H1 (cell line): ENCODE measurements around the gene SATB2. TPM values are rescaled to one million over a fixed set of nuclear protein-coding genes. Genes with fewer than 3 reads are reported as not detected.

Experiments used
- CTCF ChIA-PET: fragments of 300-600 bp; sonication (Branson Sonifier 250); formaldehyde crosslinking; loops from one replicate; lab custom pipeline; 2021; ENCODE audit not compliant: partially characterized antibody; lab: Charles Lee
- POLR2A ChIA-PET: fragments of 300-600 bp; sonication (Branson Sonifier 250); formaldehyde crosslinking; loops from one replicate; lab custom pipeline; 2021; ENCODE audit warnings: inconsistent platforms; ENCODE audit not compliant: partially characterized antibody; lab: Charles Lee
- DNase-seq, 2 experiments: peaks; one replicate each; pipeline versions ENCODE4 v3.0.0 to v3.0.0-alpha.2; 2010 to 2022; ENCODE audit warnings: low spot score in 2 of 2, low read depth in 1 of 2, mixed read lengths in 1 of 2
- FAIRE-seq: peaks from 2 replicates; lab custom pipeline; 2011; peaks lifted over from hg19 to GRCh38; lab: Jason Lieb, UNC
- H2AFZ ChIP-seq: 2 replicates; pipeline ENCODE4 v1.8.1; 2012; ENCODE audit warnings: low read length, inconsistent platforms
- H2AK5ac ChIP-seq: 2 replicates; pipeline ENCODE4 v1.6.1; 2013; ENCODE audit warnings: low read depth, low read length
- H2BK120ac ChIP-seq: replicated peaks from 2 replicates; pipeline ENCODE3; 2013; ENCODE audit warnings: low read depth, low read length, inconsistent platforms
- H2BK12ac ChIP-seq: 2 replicates; pipeline ENCODE4 v1.6.1; 2013; ENCODE audit warnings: low read depth, low read length
- H2BK15ac ChIP-seq: 2 replicates; pipeline ENCODE4 v1.6.1; 2013; ENCODE audit warnings: low read length
- H2BK20ac ChIP-seq: 2 replicates; pipeline ENCODE4 v1.6.1; 2013; ENCODE audit warnings: low read length
- H2BK5ac ChIP-seq: 2 replicates; pipeline ENCODE4 v1.6.1; 2013; ENCODE audit warnings: low read depth, low read length
- H3K14ac ChIP-seq: 2 replicates; pipeline ENCODE4 v1.6.1; 2013; ENCODE audit warnings: inconsistent platforms; ENCODE audit not compliant: insufficient read length
- H3K18ac ChIP-seq: 2 replicates; pipeline ENCODE4 v1.6.1; 2013; ENCODE audit warnings: low read length; ENCODE audit errors: extremely low read depth
- H3K23ac ChIP-seq: 2 replicates; pipeline ENCODE4 v1.6.1; 2013; ENCODE audit warnings: inconsistent platforms; ENCODE audit not compliant: insufficient read length
- H3K23me2 ChIP-seq: 2 replicates; pipeline ENCODE4 v1.6.1; 2013; ENCODE audit warnings: low read depth, low read length
- H3K27ac ChIP-seq: 2 replicates; pipeline ENCODE4 v1.6.1; 2011; ENCODE audit warnings: low read depth, low read length, inconsistent platforms
- H3K27me3 ChIP-seq, 4 experiments: replicated peaks in 1 of 4; 1 replicate in 1 of 4; 2 replicates in 3 of 4; pipeline versions ENCODE4 v1.6.1 to v1.8.1; 2011 to 2013; ENCODE audit warnings: low read length in 3 of 4, mild to moderate bottlenecking in 3 of 4, inconsistent platforms in 2 of 4, mixed read lengths in 2 of 4, moderate library complexity in 1 of 4; ENCODE audit not compliant: control insufficient read depth in 3 of 4, insufficient read depth in 3 of 4; ENCODE audit errors: extremely low read depth in 1 of 4
- H3K36me3 ChIP-seq, 4 experiments: 2 replicates each; pipeline versions ENCODE4 v1.6.1 to v1.8.1; 2011 to 2013; ENCODE audit warnings: mild to moderate bottlenecking in 4 of 4, low read length in 3 of 4, moderate library complexity in 2 of 4, control low read depth in 1 of 4, inconsistent platforms in 1 of 4; ENCODE audit not compliant: insufficient read depth in 4 of 4, control insufficient read depth in 2 of 4
- H3K4ac ChIP-seq: replicated peaks from 2 replicates; pipeline ENCODE3; 2013; ENCODE audit warnings: low read length, low read depth, mixed read lengths, inconsistent platforms; ENCODE audit not compliant: insufficient read length
- H3K4me1 ChIP-seq, 4 experiments: replicated peaks in 1 of 4; 1 replicate in 1 of 4; 2 replicates in 3 of 4; pipeline versions ENCODE4 v1.6.1 to v1.8.1; 2011 to 2013; ENCODE audit warnings: low read length in 3 of 4, inconsistent platforms in 2 of 4, mixed read lengths in 1 of 4; ENCODE audit not compliant: insufficient read depth in 4 of 4, control insufficient read depth in 3 of 4
- H3K4me2 ChIP-seq, 2 experiments: 2 replicates each; pipeline versions ENCODE4 v1.6.1 to v1.8.1; 2011 to 2013; ENCODE audit warnings: low read depth in 2 of 2, low read length in 2 of 2, control low read depth in 1 of 2, inconsistent platforms in 1 of 2, mild to moderate bottlenecking in 1 of 2; ENCODE audit not compliant: insufficient read depth in 1 of 2
- H3K4me3 ChIP-seq, 4 experiments: fragments of 200-600, 300-600 bp in 1 of 4; sonication (generic), shearing (Covaris generic), sonication (Bioruptor Twin) in 1 of 4; 2 replicates each; pipeline versions ENCODE4 v1.5.1 to v1.8.1; 2011 to 2016; ENCODE audit warnings: low read length in 4 of 4, low read depth in 3 of 4, control low read depth in 2 of 4, inconsistent platforms in 2 of 4, mild to moderate bottlenecking in 2 of 4, mixed read lengths in 1 of 4, moderate library complexity in 1 of 4; ENCODE audit not compliant: insufficient read depth in 2 of 4; ENCODE audit errors: extremely low read depth in 1 of 4
- H3K56ac ChIP-seq: replicated peaks from 2 replicates; pipeline ENCODE3; 2013; ENCODE audit warnings: low read depth, mild to moderate bottlenecking, mixed read lengths, low read length, inconsistent platforms; ENCODE audit not compliant: insufficient read length
- H3K79me1 ChIP-seq: 2 replicates; pipeline ENCODE4 v1.6.1; 2013; ENCODE audit warnings: low read depth, low read length, control low read depth
- H3K79me2 ChIP-seq, 2 experiments: 2 replicates each; pipeline versions ENCODE4 v1.6.1 to v1.8.1; 2012 to 2013; ENCODE audit warnings: low read length in 2 of 2, mild to moderate bottlenecking in 2 of 2, inconsistent platforms in 1 of 2; ENCODE audit not compliant: insufficient read depth in 2 of 2, control insufficient read depth in 1 of 2
- H3K9ac ChIP-seq, 4 experiments: replicated peaks in 1 of 4; 1 replicate in 1 of 4; 2 replicates in 3 of 4; pipeline versions ENCODE4 v1.6.1 to v1.8.1; 2011 to 2013; ENCODE audit warnings: low read depth in 3 of 4, low read length in 3 of 4, control low read depth in 2 of 4, mild to moderate bottlenecking in 2 of 4, moderate library complexity in 2 of 4, inconsistent platforms in 1 of 4; ENCODE audit errors: extremely low read depth in 1 of 4
- H3K9me3 ChIP-seq, 2 experiments: 2 replicates each; pipeline versions ENCODE4 v1.6.1 to v1.8.1; 2012 to 2013; ENCODE audit warnings: mild to moderate bottlenecking in 2 of 2, moderate library complexity in 2 of 2, control low read depth in 1 of 2, inconsistent platforms in 1 of 2, low read depth in 1 of 2, low read length in 1 of 2, mixed read lengths in 1 of 2; ENCODE audit not compliant: insufficient read depth in 2 of 2
- H4K20me1 ChIP-seq, 2 experiments: replicated peaks in 1 of 2; 2 replicates each; pipeline versions ENCODE3 to v1.8.1; 2011 to 2013; ENCODE audit warnings: inconsistent platforms in 2 of 2, low read length in 2 of 2, mild to moderate bottlenecking in 1 of 2; ENCODE audit not compliant: insufficient read depth in 2 of 2, control insufficient read depth in 1 of 2
- H4K5ac ChIP-seq: 2 replicates; pipeline ENCODE4 v1.6.1; 2013; ENCODE audit warnings: low read length, low read depth, mixed read lengths, inconsistent platforms; ENCODE audit not compliant: insufficient read length
- H4K8ac ChIP-seq: 2 replicates; pipeline ENCODE4 v1.8.0; 2013; ENCODE audit warnings: mild to moderate bottlenecking, moderate library complexity, low read length, inconsistent platforms; ENCODE audit not compliant: insufficient read depth; ENCODE audit errors: extremely low read depth
- H4K91ac ChIP-seq: replicated peaks from 2 replicates; pipeline ENCODE3; 2013; ENCODE audit warnings: low read length, mixed read lengths, inconsistent platforms; ENCODE audit not compliant: insufficient read length
- CBX8 ChIP-seq: fragments of 300-800, 300-1000 bp; sonication (generic); IDR thresholded peaks from 2 replicates; pipeline ENCODE4 v1.7.1; 2016; ENCODE audit warnings: low read depth, low read length, borderline replicate concordance
- KDM4A ChIP-seq: IDR thresholded peaks from one replicate; pipeline ENCODE4 v1.7.1; 2012; ENCODE audit warnings: low read depth, mild to moderate bottlenecking, moderate library complexity, low read length, inconsistent platforms; ENCODE audit not compliant: severe bottlenecking
- PHF8 ChIP-seq: fragments of 200-600 bp; sonication (generic); conservative IDR thresholded peaks from 2 replicates; pipeline ENCODE4 v1.7.1; 2012; ENCODE audit warnings: low read depth, mild to moderate bottlenecking, inconsistent platforms, low read length, moderate library complexity
- SIN3A ChIP-seq, 2 experiments: IDR thresholded peaks in 1 of 2; conservative IDR thresholded peaks in 1 of 2; 2 replicates each; pipeline ENCODE4 v1.6.1; 2011 to 2012; ENCODE audit warnings: low read length in 2 of 2, improper control_type of control experiment in 1 of 2, low read depth in 1 of 2, mild to moderate bottlenecking in 1 of 2
- YY1 ChIP-seq: IDR thresholded peaks from 2 replicates; pipeline ENCODE4 v1.6.1; 2011; ENCODE audit warnings: low read depth, mild to moderate bottlenecking, low read length
- WGBS, 2 experiments: shearing (Covaris generic) in 1 of 2; methylation state at CpG; one replicate each; pipeline versions ENCODE4 v1.1.6 to v1.1.7; 2013 to 2015; ENCODE audit warnings: low lambda C conversion rate in 2 of 2, mixed read lengths in 2 of 2, inconsistent platforms in 1 of 2, low coverage in 1 of 2, missing lambda C conversion rate in 1 of 2; ENCODE audit not compliant: insufficient replicate concordance in 2 of 2, insufficient coverage in 1 of 2, insufficient read length in 1 of 2; ENCODE audit errors: extremely low coverage in 1 of 2, missing lambda C conversion rate in 1 of 2; 5-methylcytosine and 5-hydroxymethylcytosine counted together
- polyA plus RNA-seq, 7 experiments: library from polyadenylated mRNA; depleted of rRNA in 3 of 7; stranded (reverse) in 5 of 7; unstranded in 2 of 7; fragments of >200 nt in 5 of 7; fragments of 200-250 nt in 2 of 7; gene quantifications; 1 replicate in 5 of 7; 2 replicates in 1 of 7; 4 replicates in 1 of 7; pipeline versions ENCODE4 v1.2.1 to v1.2.3, GENCODE V29; 2011 to 2013; ENCODE audit warnings: missing spikeins in 2 of 7, mixed read lengths in 2 of 7
- total RNA-seq: library from RNA; stranded (reverse); fragmentation: NEBNext Ultra II Directional; extraction: Animal tissue kit (Norgen Biotek cat#: 25700); gene quantifications from 2 replicates; pipeline ENCODE4 v1.2.1, GENCODE V29; 2021

SATB2 gene
- total and polyA plus RNA-seq, 2 of the 8 experiments (the other 6 are each of a cell fraction or from before 2014, with no cell fraction given), result 1.3 to 5.7 TPM

DNA sequence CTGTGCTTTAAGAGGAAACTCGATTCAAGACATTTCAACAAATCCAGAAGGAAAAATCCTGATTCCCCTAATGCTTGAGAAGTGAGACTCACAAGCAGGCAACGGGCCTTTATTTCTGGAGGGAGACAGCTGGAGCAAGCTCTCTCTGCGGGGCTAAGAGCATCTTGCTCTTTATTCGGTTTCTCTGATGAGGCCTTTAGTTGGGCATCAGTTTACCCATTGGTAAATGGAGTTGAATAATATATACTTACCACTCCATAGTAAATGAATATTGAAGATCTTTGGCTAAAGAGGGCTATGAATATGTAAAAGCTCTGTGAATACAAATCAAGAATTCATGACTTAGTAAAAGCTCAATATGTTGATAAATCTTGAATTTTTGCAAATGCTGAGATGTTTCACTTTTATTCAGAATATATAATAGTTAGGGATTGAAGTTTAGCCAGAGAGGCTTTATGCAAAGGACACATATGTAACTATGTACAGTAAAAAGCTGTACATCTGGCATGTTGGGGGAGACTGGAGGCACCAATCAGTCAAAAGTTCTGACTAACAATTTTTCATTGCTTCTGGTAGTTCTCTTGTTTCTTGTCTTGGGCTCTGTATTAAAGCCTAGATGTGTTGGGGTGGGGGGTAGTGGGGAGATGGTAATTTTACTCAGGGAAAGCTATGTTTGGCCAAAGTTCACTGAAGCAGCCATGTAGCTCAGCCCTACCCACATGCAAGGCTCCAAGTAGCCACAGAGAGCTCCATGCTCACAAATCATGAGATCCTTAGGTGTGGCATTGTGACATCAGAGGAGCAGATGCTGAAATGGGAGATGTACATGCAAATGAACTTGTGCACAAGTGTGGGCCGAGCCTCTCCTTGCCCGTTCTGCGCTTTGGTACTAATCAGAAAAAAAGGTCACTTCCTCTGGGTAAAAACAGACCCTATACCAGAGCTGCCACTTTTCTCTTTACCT lies 200.2 kb downstream of the SATB2 start:
- TF ChIP-seq PHF8, result no peak
- TF ChIP-seq KDM4A, result no peak
- TF ChIP-seq SIN3A (conservative IDR thresholded peaks at IDR 0.05 in 1 of 2, IDR thresholded peaks at IDR 0.05 in 1 of 2; ENCODE audit: low read depth in 1 of 2, low read length in 2 of 2), result no peak
- no peak for TF ChIP-seq YY1
- TF ChIP-seq CBX8, result no peak
- TF ChIP-seq, all 59 proteins: peak for 0
- no peaks in the 10 kb centered on the region for H4K20me1 ChIP-seq
- no peak overlapping the region for H2BK120ac ChIP-seq
- no peak overlapping the region for H2AFZ ChIP-seq
- H3K27ac ChIP-seq, result no peak overlapping the region
- H2AK5ac ChIP-seq, result no peak overlapping the region
- H3K9me3 ChIP-seq, result no peaks in the 10 kb centered on the region
- no peak overlapping the region for H3K23ac ChIP-seq
- FAIRE-seq (no peak), DNase-seq (no peak)
- no peak overlapping the region for H3K9ac ChIP-seq
- H3K79me1 ChIP-seq, result no peaks in the 10 kb centered on the region
- H3K4me3 ChIP-seq, result no peak overlapping the region
- no peak overlapping the region for H3K18ac ChIP-seq
- CTCF ChIA-PET, result interaction anchor here (1.1 to 1.8 kb wide), 6 partner anchors 12 to 176 kb away, joined by 3 to 4 read pairs (median 4); no protein-coding TSS in a partner anchor
- no peak overlapping the region for H2BK5ac ChIP-seq
- no peaks in the 10 kb centered on the region for H3K27me3 ChIP-seq
- no peak overlapping the region; the same call in 1 of the 2 replicates for H2BK12ac ChIP-seq
- H4K91ac ChIP-seq, result no peak overlapping the region
- H2BK15ac ChIP-seq, result no peak overlapping the region
- H3K56ac ChIP-seq, result no peak overlapping the region
- no peaks in the 10 kb centered on the region for H3K36me3 ChIP-seq
- no peak overlapping the region for H3K4me2 ChIP-seq
- H3K14ac ChIP-seq, result no peak overlapping the region
- H3K23me2 ChIP-seq, result no peaks in the 10 kb centered on the region
- H3K4me1 ChIP-seq, result no peaks in the 10 kb centered on the region
- no peak overlapping the region for H4K5ac ChIP-seq
- no peak overlapping the region for H3K4ac ChIP-seq
- H2BK20ac ChIP-seq, result no peak overlapping the region
- POLR2A ChIA-PET, result no interaction called here
- H4K8ac ChIP-seq, result no peak overlapping the region; the same call in 1 of the 2 replicates
- WGBS, 2 experiments, result 93% methylated on average over 7 of the region's 7 CpGs; no CpG with 5 or more reads in 1 of the 2 experiments
- H3K79me2 ChIP-seq, result no peaks in the 10 kb centered on the region
